Measurements from ENCODE around the gene ELMO1.
A peak's percentile ranks its signal among the peaks of the same experiment; 100 is the strongest.

ELMO1 gene

GRCh38 chr7:37448636-37449361, at the start of gene ELMO1:
TSS of gene ELMO1 (minus strand) at chr7:37448864. CDS start at chr7:37342690, 106,174 bp downstream.
- peak; percentile 91 to 92 (median 91) for DNase-seq

DNA sequence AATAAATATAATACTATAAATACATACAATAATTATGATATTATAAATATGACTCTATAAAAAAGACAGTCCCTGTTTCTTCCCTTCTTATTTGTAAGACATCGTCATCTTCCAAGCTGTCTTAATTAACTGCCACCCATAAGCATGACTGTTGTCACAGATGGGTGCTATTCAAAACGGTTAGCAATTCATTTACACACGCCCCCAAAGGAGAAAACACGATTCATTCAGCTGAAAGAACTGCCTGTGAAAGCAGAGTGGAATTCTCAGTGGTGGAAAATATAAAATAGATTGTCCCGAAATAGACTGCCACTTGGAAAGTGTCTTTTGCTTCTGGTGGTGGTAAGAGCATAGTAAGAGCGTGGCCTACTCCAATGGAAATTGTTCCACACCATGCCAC, 48.9 kb upstream of the ELMO1 start:
- no peak for DNase-seq

- DNase-seq: peak; percentile 58 to 78 (median 72)
These were observed 47.0 kb upstream of the ELMO1 start for GRCh38 chr7:37495574-37496184.

- peak; percentile 71 to 79 (median 73) for DNase-seq
These were observed 46.3 kb upstream of the ELMO1 start for GRCh38 chr7:37494926-37495325.

DNA sequence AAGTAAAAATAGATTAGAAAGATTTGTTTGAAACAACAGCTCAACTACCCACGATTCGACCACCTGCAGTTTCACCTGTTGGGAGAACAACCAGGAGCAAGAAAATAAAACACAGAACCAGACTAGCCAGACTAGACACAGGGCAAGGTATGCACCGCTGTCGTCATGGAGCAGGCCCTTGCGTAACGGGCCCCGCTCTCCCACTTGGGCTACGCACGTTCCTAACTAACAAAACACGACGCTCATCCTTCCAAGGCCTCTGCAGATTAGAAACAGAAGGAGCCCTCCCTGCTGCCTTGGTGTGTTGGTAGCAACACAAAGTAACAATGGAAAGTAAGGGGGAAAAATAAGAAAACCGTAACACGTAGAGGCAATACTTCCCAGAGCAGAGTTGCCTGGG, 45.1 kb upstream of the ELMO1 start:
- DNase-seq: no peak

DNA sequence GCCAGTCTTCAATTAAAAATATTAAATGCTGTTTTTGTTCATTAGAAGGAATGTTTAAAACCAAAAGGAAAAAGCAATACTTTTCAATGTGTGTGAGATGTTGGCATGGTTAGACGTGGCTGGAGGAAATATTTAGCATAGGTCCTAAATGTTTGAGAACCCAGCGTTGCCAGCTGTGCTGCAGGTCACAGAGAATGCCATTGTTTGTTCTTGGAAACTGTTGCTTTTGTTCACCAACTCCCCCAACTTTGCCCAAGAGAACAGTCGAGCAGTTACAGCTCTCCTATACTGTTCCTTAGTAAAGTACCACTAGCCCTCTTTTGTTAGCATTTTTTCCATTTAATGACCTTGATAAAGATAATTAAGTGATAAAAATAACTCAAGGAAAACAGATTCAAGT, 44.5 kb upstream of the ELMO1 start:
- no peak for DNase-seq

DNA sequence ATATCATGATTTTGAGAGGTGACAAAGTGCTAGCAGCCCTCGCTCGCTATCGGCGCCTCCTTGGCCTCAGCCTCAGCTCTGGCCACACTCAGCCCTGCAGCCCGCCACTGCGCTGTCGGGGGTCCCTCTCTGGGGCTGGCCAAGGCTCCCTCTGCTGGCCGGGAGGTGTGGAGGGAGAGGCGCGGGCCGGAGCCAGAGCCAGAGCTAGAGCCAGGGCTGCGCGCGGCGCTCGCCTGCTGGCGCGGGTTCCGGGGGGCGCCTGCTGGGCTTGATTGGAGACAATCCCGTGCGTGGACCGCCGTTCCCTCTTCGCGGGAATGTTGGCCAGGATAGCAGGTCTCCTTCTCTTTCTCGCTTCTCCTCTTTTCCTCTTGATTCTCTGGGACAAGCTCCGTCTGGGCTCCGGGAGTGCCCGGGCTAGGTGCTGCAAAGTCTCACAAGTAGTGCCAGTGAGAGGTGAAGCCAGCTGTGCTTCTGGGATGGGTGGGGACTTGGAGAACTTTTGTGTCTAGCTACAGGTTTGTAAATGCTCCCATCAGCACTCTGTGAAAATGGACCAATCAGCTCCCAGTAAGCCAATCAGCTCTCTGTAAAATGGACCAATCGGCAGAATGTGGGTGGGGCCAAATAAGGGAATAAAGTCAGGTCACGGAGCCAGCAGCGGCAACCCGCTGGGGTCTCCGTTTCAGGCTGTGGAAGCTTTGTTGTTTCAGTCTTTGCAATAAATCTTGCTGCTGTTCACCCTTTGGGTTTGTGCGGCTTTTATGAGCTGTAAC, 43.4 kb upstream of the ELMO1 start:
- no peak for DNase-seq

DNA sequence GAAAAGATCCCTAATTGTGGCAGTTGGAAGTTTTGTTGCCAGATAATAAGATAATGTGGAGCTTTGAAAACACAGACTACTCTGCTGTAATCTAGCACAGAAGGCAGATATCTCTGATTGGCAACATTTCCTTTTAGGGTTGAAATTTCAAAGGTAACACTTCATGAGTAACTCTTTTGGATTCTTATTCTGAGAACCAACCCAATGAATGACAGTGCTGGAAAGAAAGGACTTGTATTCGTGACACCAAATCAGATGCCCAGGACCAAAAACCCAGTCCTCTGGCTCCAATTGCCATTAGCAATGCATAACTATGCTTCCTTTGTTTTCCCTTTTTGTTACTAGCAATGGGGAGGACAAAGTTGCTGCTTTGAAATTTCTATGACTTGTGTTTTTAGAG, 41.0 kb upstream of the ELMO1 start:
- no peak for DNase-seq

DNA sequence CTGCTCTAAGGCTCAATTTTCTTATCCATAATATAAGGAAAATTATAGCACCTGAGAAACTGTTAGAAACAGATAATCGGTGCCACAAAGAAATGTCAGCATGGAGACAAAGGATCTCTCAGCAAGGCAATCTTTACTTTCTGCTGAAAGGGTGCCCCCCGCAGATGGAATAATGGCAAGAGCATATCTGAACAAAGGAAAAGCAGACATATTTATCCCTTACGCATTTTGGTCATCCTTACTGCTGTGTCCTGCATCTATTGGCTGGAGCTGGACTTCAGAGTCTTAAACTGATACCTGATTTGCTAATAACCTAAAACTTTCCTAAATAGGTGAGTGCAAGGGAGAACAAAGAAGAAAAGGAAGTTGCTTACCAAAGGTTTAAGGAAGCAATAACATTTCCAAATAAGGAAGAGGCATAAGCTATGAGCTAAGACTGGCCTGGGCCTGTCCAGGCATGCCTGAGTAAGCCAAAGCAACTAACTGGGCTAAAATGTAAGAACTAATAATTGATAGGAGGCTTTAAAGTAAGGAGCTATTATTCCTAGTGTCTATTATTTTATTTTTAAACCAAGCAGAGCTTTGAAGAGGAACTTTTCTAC, 39.6 kb upstream of the ELMO1 start:
- peak; percentile 26 to 44 (median 43) for DNase-seq

GRCh38 chr7:37484426-37485073, 35.9 kb upstream of the ELMO1 start:
- DNase-seq: no peak

DNA sequence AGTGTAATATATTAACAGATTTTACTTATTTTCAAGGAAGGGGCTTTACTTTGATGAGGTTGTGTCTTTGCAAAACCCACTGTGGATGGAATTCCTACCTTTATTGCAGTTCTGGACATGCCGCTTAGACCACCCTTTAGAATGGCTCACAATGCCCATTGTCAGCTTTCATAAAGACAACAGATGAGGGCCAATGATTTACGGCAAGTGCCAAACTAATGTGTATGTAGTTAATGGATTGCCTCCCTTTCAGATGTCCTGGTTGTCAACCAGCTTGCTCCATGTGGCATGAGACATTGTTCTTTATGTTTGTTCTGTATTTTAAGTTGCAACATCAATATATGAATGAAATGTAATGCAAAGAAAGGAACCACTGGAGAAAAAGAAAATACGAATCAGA, 35.0 kb upstream of the ELMO1 start:
- DNase-seq: no peak

DNA sequence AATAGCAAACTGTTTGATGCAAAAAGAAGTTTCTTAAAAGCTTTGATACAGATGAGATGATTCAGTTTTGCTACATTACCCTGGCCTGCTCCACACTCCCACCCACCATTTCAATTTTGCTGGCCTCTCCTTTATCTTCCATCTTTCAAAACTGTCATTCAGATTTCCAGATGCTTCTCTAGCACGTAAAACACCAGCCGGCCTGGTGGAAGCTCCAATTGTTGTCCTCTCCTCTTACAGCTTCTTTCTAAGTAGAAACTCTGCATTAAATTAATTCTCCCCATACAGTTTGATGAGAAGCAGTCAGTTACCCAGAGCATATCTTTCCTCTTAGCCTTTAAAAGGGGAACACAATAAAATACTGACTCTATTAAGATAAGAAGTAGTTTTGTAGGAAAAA, 34.3 kb upstream of the ELMO1 start:
- no peak for DNase-seq

- DNase-seq: no peak
These were observed 33.8 kb upstream of the ELMO1 start for GRCh38 chr7:37482505-37482904.

GRCh38 chr7:37481722-37482288, 33.1 kb upstream of the ELMO1 start:
- no peak for DNase-seq

DNA sequence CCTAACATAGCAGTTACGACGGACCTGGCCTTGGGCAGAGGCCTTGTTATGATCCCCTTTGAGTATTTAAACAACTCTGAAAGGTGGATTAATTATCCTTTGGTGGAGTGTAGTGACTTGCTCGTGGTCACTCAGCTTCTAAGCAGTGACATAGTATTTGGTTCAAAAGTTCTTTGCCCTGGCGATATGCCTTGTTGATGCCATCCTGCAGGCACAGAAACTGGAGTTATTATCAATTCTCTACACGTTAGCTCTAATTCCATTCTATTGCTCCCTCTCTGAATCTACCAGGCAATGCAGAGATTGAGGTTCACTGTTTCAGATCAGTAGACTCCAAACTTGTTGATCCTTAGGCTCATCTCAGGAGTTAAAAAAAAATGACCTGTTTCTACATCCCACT, 32.5 kb upstream of the ELMO1 start:
- no peak for DNase-seq

DNA sequence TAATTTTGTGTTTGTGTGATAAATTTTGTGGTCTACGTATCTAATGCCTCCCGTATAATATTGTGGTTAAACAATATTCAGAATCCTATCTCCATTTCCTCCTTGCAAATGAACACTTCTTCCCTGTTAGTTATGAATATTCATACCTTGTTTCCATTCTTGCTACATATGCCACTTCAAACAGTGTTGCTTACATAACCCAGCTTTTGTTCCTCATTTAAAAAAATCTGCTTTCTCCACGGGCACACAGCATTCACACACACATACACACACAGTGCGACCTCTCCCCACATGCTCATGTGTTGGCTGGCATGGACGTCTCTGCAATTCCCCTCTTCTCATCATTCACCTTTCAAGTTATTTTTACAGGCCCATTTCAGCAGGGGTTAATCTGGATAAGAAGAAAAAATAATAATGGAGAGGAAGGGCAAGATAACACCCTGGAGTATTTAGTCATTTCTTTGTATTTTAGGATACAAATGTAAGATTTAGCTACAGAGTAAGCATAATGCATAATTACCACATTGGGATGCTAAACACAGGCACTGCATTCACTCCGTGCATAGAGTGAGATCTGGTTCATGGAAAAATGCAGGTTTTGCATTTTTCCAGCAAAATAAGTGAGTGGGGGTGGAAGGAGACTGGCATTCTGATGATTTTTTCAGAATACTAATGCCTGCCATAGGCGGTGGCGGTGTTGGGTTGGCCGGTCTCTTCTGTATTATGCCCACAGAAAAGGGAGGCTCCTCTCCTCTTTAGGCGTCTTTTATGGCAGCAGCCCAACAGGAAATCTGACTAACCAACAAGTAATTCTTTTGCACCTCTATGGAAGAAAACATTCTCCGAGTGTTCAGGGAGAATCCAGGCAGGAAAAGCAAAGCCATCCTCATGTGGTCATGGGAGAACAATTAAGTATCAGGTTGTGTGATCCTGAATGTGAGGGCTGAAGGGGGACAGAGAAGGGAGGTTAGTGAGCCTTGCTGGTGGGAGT, 31.7 kb upstream of the ELMO1 start:
- peak; percentile 34 to 76 (median 74) for DNase-seq

DNA sequence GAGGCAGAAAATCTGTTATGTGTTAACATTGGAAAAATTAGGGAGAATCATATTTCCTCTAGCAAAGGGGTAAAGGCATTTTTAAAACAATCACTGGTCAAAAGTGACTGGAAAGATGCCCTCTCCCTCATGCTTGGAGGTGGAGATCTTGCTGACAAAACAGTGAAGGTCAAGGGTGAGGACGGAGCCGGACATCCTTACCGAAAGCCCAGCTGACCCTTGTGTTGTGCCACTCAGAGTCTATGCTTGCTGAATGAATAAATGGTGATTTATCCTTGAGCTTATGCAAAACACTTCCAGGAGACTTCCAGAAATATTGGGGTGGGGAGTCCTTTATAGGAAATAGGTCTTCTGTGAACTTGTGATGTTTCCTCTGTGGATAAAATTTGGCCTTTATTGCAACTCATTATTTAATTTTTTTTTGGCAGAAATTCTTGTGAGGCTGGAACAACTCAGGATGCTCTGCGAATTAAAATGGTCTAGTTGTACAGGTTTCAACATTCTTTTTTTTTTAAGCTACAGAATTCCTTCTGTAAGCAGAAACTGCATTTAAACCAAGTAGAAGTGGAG, 28.3 kb upstream of the ELMO1 start:
- DNase-seq: no peak

DNA sequence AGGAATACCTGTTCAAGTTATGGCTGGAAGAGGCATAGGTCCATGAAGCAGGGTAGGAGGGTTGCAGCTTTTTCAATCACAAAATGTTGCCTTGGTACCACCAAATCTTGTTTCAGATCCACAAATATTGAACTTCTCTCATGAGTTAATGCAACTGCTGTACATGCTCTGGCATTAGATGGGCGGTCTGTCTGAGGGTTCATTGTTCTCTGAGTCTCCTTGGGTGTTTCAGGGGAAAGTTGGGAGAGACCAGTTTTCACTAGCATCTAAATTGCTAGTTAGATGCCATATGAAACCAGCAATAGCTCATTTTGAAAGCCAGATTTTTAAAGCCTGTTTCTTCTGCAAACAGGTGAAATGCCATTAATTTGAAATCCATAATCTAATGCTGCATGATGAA, 27.8 kb upstream of the ELMO1 start:
- no peak for DNase-seq

- DNase-seq: no peak
These were observed 27.0 kb upstream of the ELMO1 start for GRCh38 chr7:37475646-37476045.

DNA sequence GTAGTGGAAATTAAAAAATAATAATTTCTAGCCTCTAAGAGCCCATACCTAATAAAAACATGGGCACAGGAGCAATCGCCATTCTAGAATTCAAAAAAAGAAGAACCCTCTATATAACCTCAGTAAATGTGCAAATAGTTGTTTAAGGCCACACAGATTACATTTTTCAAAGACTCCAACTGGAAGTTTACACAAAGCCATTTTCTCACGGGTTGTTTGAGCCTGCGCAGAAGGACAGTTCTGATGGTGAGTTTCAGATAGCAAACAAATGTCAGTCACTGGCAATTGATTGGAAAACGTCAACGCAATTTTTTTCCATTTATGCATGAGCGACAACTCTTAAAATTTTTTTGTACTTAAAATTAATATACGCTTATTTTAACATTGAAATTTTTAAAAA, 23.0 kb upstream of the ELMO1 start:
- no peak for DNase-seq

- peak; percentile 46 to 78 (median 62) for DNase-seq
These were observed 18.3 kb upstream of the ELMO1 start for GRCh38 chr7:37467002-37467401.
